ENCODE data around the gene SLC41A2. TPM values are rescaled to one million over a fixed set of nuclear protein-coding genes. Genes with fewer than 3 reads are reported as not detected.

Gene SLC41A2
- total RNA-seq, 1 experiment from 2014 or later = 14.6 TPM

GRCh38 chr12:104925501-104925900 lies 32.6 kb downstream of the SLC41A2 start:
- H3K4me3 Mint-ChIP-seq (ENCODE audit: unreplicated experiment) = no peak overlapping the region

DNA sequence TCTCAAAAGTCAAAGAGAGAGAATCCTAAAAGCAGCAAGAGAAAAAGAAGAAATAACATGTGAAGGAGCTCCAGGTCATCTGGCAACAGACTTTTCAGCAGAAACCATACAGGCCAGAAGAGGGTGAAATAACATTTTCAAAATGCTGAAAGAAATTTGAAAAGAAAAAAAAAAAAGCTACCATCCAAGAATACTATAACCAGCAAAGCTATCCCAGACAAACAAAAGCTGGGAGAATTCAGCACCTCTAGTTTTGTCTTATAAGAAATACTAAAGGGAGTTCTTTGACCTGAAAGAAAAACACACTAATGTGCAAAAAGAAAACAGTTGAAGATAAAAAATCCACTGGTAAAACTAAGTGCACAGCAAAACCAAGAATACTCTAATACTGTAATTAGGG lies 36.8 kb downstream of the SLC41A2 start:
- intact Hi-C loops (cut with micrococcal nuclease) = no loop called here
- TF ChIP-seq, protein P1, sequence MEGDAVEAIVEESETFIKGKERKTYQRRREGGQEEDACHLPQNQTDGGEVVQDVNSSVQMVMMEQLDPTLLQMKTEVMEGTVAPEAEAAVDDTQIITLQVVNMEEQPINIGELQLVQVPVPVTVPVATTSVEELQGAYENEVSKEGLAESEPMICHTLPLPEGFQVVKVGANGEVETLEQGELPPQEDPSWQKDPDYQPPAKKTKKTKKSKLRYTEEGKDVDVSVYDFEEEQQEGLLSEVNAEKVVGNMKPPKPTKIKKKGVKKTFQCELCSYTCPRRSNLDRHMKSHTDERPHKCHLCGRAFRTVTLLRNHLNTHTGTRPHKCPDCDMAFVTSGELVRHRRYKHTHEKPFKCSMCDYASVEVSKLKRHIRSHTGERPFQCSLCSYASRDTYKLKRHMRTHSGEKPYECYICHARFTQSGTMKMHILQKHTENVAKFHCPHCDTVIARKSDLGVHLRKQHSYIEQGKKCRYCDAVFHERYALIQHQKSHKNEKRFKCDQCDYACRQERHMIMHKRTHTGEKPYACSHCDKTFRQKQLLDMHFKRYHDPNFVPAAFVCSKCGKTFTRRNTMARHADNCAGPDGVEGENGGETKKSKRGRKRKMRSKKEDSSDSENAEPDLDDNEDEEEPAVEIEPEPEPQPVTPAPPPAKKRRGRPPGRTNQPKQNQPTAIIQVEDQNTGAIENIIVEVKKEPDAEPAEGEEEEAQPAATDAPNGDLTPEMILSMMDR (IDR thresholded peaks at IDR 0.05; ENCODE audit: unreplicated experiment) = no peak
- BruUV-seq (replicated peaks) = no TSS peak
- Mint-ChIP-seq H3K4me1 (ENCODE audit: insufficient read depth, unreplicated experiment) (no peaks in the 10 kb centered on the region), H3K9me3 (ENCODE audit: unreplicated experiment) (peaks cover 7% of the 10 kb centered on the region), H3K36me3 (ENCODE audit: insufficient read depth, unreplicated experiment) (no peaks in the 10 kb centered on the region), H3K4me3 (ENCODE audit: unreplicated experiment) (no peak overlapping the region), H3K27ac (ENCODE audit: low read depth, unreplicated experiment) (no peak overlapping the region), H3K27me3 (ENCODE audit: insufficient read depth, unreplicated experiment) (no peaks in the 10 kb centered on the region)
- ChIA-PET POLR2A (no interaction called here), CTCF (interaction anchor here (0.6 to 1.1 kb wide), 3 partner anchors 22 to 45 kb away, joined by 3 to 5 read pairs (median 4); no protein-coding TSS in a partner anchor)
- DNase-seq (ENCODE audit: unreplicated experiment) = no peak

More at GRCh38 chr12:104925501-104925900, 32.6 kb downstream of the SLC41A2 start:
- intact Hi-C loops (cut with micrococcal nuclease) = no loop called here
- DNase-seq (ENCODE audit: unreplicated experiment) = no peak
- ChIA-PET POLR2A (no interaction called here), CTCF (no interaction called here)
- H3K27ac Mint-ChIP-seq (ENCODE audit: low read depth, unreplicated experiment) = no peak overlapping the region
- TF ChIP-seq, protein P1 (IDR thresholded peaks at IDR 0.05; ENCODE audit: unreplicated experiment) = no peak
- no peaks in the 10 kb centered on the region for H3K27me3 Mint-ChIP-seq (ENCODE audit: insufficient read depth, unreplicated experiment)
- no peaks in the 10 kb centered on the region for H3K36me3 Mint-ChIP-seq (ENCODE audit: insufficient read depth, unreplicated experiment)
- peaks cover 7% of the 10 kb centered on the region for H3K9me3 Mint-ChIP-seq (ENCODE audit: unreplicated experiment)
- peaks cover 5% of the 10 kb centered on the region for H3K4me1 Mint-ChIP-seq (ENCODE audit: insufficient read depth, unreplicated experiment)
- BruUV-seq (replicated peaks) = no TSS peak

- no peak overlapping the region for H3K4me3 Mint-ChIP-seq (ENCODE audit: unreplicated experiment)
- intact Hi-C loops (cut with micrococcal nuclease) = no loop called here
- no peak for DNase-seq (ENCODE audit: unreplicated experiment)
- H3K36me3 Mint-ChIP-seq (ENCODE audit: insufficient read depth, unreplicated experiment) = no peaks in the 10 kb centered on the region
- no peak overlapping the region for H3K27ac Mint-ChIP-seq (ENCODE audit: low read depth, unreplicated experiment)
- ChIA-PET POLR2A (no interaction called here), CTCF (no interaction called here)
- H3K4me1 Mint-ChIP-seq (ENCODE audit: insufficient read depth, unreplicated experiment) = peaks cover 7% of the 10 kb centered on the region
- no peaks in the 10 kb centered on the region for H3K27me3 Mint-ChIP-seq (ENCODE audit: insufficient read depth, unreplicated experiment)
- no peaks in the 10 kb centered on the region for H3K9me3 Mint-ChIP-seq (ENCODE audit: unreplicated experiment)
- TF ChIP-seq, protein P1 (IDR thresholded peaks at IDR 0.05; ENCODE audit: unreplicated experiment) = no peak
- no TSS peak for BruUV-seq (replicated peaks)
Measured at GRCh38 chr12:104911942-104912341, 46.1 kb downstream of the SLC41A2 start.

GRCh38 chr12:104910196-104910840 lies 47.8 kb downstream of the SLC41A2 start:
- no peak overlapping the region for H3K4me3 Mint-ChIP-seq (ENCODE audit: unreplicated experiment)
- H3K4me1 Mint-ChIP-seq (ENCODE audit: insufficient read depth, unreplicated experiment) = peaks cover 7% of the 10 kb centered on the region
- no TSS peak for BruUV-seq (replicated peaks)
- intact Hi-C loops (cut with micrococcal nuclease) = no loop called here
- no peaks in the 10 kb centered on the region for H3K9me3 Mint-ChIP-seq (ENCODE audit: unreplicated experiment)
- ChIA-PET CTCF (interaction anchor here (0.8 kb wide), 1 partner anchor 47 kb away, joined by 3 read pairs; the partner anchor contains the start of gene SLC41A2), POLR2A (interaction anchor here (1.1 kb wide), 1 partner anchor 49 kb away, joined by 3 read pairs; no protein-coding TSS in a partner anchor)
- DNase-seq (ENCODE audit: unreplicated experiment) = peak; percentile 60
- H3K36me3 Mint-ChIP-seq (ENCODE audit: insufficient read depth, unreplicated experiment) = no peaks in the 10 kb centered on the region
- H3K27ac Mint-ChIP-seq (ENCODE audit: low read depth, unreplicated experiment) = no peak overlapping the region
- no peaks in the 10 kb centered on the region for H3K27me3 Mint-ChIP-seq (ENCODE audit: insufficient read depth, unreplicated experiment)
- TF ChIP-seq, protein P1 (IDR thresholded peaks at IDR 0.05; ENCODE audit: unreplicated experiment) = no peak

Measured in MCF 10A (cell line).